OCI-LY7 (cell line): ENCODE measurements around the gene UGCG. TPM values are rescaled to one million over a fixed set of nuclear protein-coding genes. Genes with fewer than 3 reads are reported as not detected.

Experiments used
- BruUV-seq: library from RNA; stranded (reverse); fragments of 400-500 nt; replicated peaks from 2 replicates; lab custom pipeline; 2021; lab: Mats Ljungman, UMichigan
- CTCF ChIA-PET: fragments of 300-600 bp; sonication (Branson Sonifier 250); formaldehyde crosslinking; loops from one replicate; lab custom pipeline; 2022; ENCODE audit warnings: antibody characterized with exemption; ENCODE audit not compliant: unreplicated experiment; lab: Charles Lee
- POLR2A ChIA-PET: fragments of 300-600 bp; sonication (Branson Sonifier 250); formaldehyde crosslinking; loops from one replicate; lab custom pipeline; 2022; ENCODE audit warnings: antibody characterized with exemption; lab: Charles Lee
- DNase-seq: peaks from one replicate; pipeline ENCODE4 v3.0.0-alpha.2; 2015; ENCODE audit warnings: low spot score
- H2AFZ ChIP-seq: fragments of 200-600 bp; sonication (generic), shearing (Covaris generic); 2 replicates; pipeline ENCODE4 v1.6.1; 2014; ENCODE audit warnings: mild to moderate bottlenecking, antibody characterized with exemption, low read length, moderate library complexity
- H3K27ac ChIP-seq: fragments of 200-600 bp; sonication (generic); 2 replicates; pipeline ENCODE4 v1.5.1; 2014; ENCODE audit warnings: mixed run types, low read depth, mild to moderate bottlenecking, moderate library complexity, low read length, inconsistent platforms; ENCODE audit not compliant: poor library complexity, severe bottlenecking
- H3K36me3 ChIP-seq: fragments of 200-600 bp; sonication (generic); 2 replicates; pipeline ENCODE4 v1.6.1; 2014; ENCODE audit warnings: mild to moderate bottlenecking, antibody characterized with exemption, low read length, moderate library complexity, mixed read lengths; ENCODE audit not compliant: insufficient read depth
- H3K4me1 ChIP-seq: fragments of 200-600 bp; sonication (generic); 2 replicates; pipeline ENCODE4 v1.5.1; 2014; ENCODE audit warnings: mild to moderate bottlenecking, low read length; ENCODE audit not compliant: insufficient read depth, poor library complexity, severe bottlenecking
- H3K4me2 ChIP-seq: fragments of 200-600 bp; sonication (generic); 2 replicates; pipeline ENCODE4 v1.6.1; 2014; ENCODE audit warnings: mild to moderate bottlenecking, low read length
- H3K4me3 ChIP-seq: fragments of 200-600 bp; sonication (generic); 2 replicates; pipeline ENCODE4 v1.5.1; 2014; ENCODE audit warnings: mild to moderate bottlenecking, low read depth, low read length; ENCODE audit not compliant: poor library complexity, severe bottlenecking
- H3K79me2 ChIP-seq: fragments of 200-600 bp; sonication (generic); 2 replicates; pipeline ENCODE4 v1.6.1; 2016; ENCODE audit warnings: low read depth, mild to moderate bottlenecking, low read length, moderate library complexity, mixed read lengths; ENCODE audit not compliant: insufficient read depth
- H3K9me2 ChIP-seq: fragments of 200-600 bp; sonication (generic); 2 replicates; pipeline ENCODE4 v1.6.1; 2016; ENCODE audit warnings: mild to moderate bottlenecking, low read length, mixed read lengths; ENCODE audit not compliant: insufficient read depth
- H3K9me3 ChIP-seq: fragments of 200-600 bp; sonication (generic); 2 replicates; pipeline ENCODE4 v1.6.1; 2014; ENCODE audit warnings: mild to moderate bottlenecking, mixed run types, low read length, mixed read lengths
- H4K20me1 ChIP-seq: fragments of 200-600 bp; sonication (generic); 2 replicates; pipeline ENCODE4 v1.6.1; 2014; ENCODE audit warnings: mild to moderate bottlenecking, antibody characterized with exemption, low read length, moderate library complexity, mixed read lengths; ENCODE audit not compliant: insufficient read depth
- CTCF ChIP-seq: fragments of 200-600 bp; sonication (generic); conservative IDR thresholded peaks from 2 replicates; pipeline ENCODE4 v1.5.1; 2014; ENCODE audit warnings: mild to moderate bottlenecking, antibody characterized with exemption, low read length, moderate library complexity, mixed read lengths
- EZH2phosphoT487 ChIP-seq: fragments of 200-600 bp; sonication (generic); IDR thresholded peaks from 2 replicates; pipeline ENCODE4 v1.6.1; 2018; ENCODE audit warnings: low read depth, borderline replicate concordance, mild to moderate bottlenecking, mixed run types, antibody characterized with exemption, low read length, moderate library complexity, mixed read lengths
- intact Hi-C: fragments of 100-400 bp; cut with micrococcal nuclease; formaldehyde crosslinking; loops from one replicate; pipeline ENCODE4 v1.10.0; 2022; ENCODE audit not compliant: unreplicated experiment
- total RNA-seq, 2 experiments: library from RNA; depleted of rRNA in 1 of 2; stranded (reverse); fragments of >200 nt in 1 of 2; shearing (Covaris generic) in 1 of 2; gene quantifications; 2 replicates each; pipeline ENCODE4 v1.2.3, GENCODE V29; 2014 to 2022

The UGCG gene
- total RNA-seq, 2 experiments from 2014 or later = 12.9 to 14.7 TPM

GRCh38 chr9:111877420-111877819 lies 19.2 kb upstream of the UGCG start:
- POLR2A ChIA-PET = interaction anchor here (0.6 to 0.7 kb wide), 2 partner anchors 266 to 532 kb away, joined by 3 to 4 read pairs; no protein-coding TSS in a partner anchor
- CTCF ChIA-PET = no interaction called here

GRCh38 chr9:111878946-111879345 lies 17.7 kb upstream of the UGCG start:
- ChIA-PET CTCF (no interaction called here), POLR2A (no interaction called here)
- Histone ChIP-seq H3K4me1 (no peaks in the 10 kb centered on the region), H4K20me1 (no peaks in the 10 kb centered on the region), H3K4me2 (no peak overlapping the region), H3K9me3 (no peaks in the 10 kb centered on the region), H3K36me3 (no peaks in the 10 kb centered on the region), H2AFZ (no peak overlapping the region), H3K9me2 (no peaks in the 10 kb centered on the region), H3K27ac (no peak overlapping the region), H3K79me2 (no peaks in the 10 kb centered on the region), H3K4me3 (no peak overlapping the region)
- DNase-seq = no peak
- intact Hi-C loops = no loop called here
- BruUV-seq = no TSS peak
- TF ChIP-seq EZH2phosphoT487 (no peak), CTCF (no peak)

More at GRCh38 chr9:111877420-111877819, 19.2 kb upstream of the UGCG start:
- H3K9me2 ChIP-seq = no peaks in the 10 kb centered on the region
- H2AFZ ChIP-seq = no peak overlapping the region
- H4K20me1 ChIP-seq = no peaks in the 10 kb centered on the region
- H3K9me3 ChIP-seq = no peaks in the 10 kb centered on the region
- no peak overlapping the region for H3K4me2 ChIP-seq
- no TSS peak for BruUV-seq
- intact Hi-C loops = no loop called here
- DNase-seq = no peak
- H3K36me3 ChIP-seq = no peaks in the 10 kb centered on the region
- no peak overlapping the region for H3K27ac ChIP-seq
- no peak overlapping the region for H3K4me3 ChIP-seq
- H3K4me1 ChIP-seq = no peaks in the 10 kb centered on the region
- TF ChIP-seq CTCF (no peak), EZH2phosphoT487 (no peak)
- no peaks in the 10 kb centered on the region for H3K79me2 ChIP-seq

- Histone ChIP-seq H3K9me2 (no peaks in the 10 kb centered on the region), H3K36me3 (no peaks in the 10 kb centered on the region), H4K20me1 (no peaks in the 10 kb centered on the region), H3K4me2 (peak overlapping the region; percentile 18; the same call in 1 of the 2 replicates), H3K4me1 (peaks cover 28% of the 10 kb centered on the region), H3K9me3 (no peaks in the 10 kb centered on the region), H3K27ac (no peak overlapping the region), H3K79me2 (no peaks in the 10 kb centered on the region), H3K4me3 (no peak overlapping the region), H2AFZ (no peak overlapping the region)
- intact Hi-C loops = no loop called here
- peak; percentile 33 for DNase-seq
- ChIA-PET CTCF (no interaction called here), POLR2A (interaction anchor here (2.0 kb wide), 1 partner anchor 10 kb away, joined by 5 read pairs; no protein-coding TSS in a partner anchor)
- BruUV-seq = no TSS peak
- TF ChIP-seq CTCF (no peak), EZH2phosphoT487 (no peak)
These were observed 9.5 kb upstream of the UGCG start for GRCh38 chr9:111886983-111887718.
